ENCODE data around the gene ECE2.

Gene ECE2

DNA sequence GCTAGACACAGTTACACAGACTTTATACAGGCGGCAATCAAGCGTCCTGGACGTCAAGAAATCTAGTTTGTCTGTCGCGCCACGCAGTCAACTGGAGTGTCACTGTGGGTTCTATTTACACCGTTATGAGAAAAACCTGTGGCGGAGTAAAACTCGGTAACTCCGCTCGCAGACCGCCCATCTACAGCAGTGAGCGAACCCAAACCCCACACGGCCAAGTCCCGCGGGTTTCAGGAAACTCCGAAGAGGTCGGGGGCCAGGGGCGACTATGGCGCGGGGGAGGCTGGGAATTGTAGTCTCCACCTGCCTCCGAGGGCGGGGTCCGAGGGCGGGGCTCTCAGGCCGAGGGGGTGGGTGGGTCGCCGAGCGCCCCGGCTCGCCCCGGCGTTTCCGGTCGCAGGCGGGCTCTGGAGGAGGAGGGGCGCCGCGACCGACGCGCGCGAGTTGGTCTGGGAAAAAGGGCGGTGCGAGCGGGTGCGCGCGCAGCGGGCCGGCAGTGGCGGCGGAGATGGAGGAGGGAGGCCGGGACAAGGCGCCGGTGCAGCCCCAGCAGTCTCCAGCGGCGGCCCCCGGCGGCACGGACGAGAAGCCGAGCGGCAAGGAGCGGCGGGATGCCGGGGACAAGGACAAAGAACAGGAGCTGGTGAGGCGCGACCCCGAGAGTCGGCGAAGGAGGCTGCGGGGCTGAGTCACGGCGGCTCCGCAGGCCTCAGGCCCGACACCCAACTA lies 23.1 kb downstream of the ECE2 start, which contains the start of gene PSMD2:
TSS of gene PSMD2 (plus strand) at position 483 of the 729 bp plus-strand sequence. CDS start at position 509, 26 bp downstream.
- peak; percentile 99 for DNase-seq (ENCODE audit: low spot score)

DNA sequence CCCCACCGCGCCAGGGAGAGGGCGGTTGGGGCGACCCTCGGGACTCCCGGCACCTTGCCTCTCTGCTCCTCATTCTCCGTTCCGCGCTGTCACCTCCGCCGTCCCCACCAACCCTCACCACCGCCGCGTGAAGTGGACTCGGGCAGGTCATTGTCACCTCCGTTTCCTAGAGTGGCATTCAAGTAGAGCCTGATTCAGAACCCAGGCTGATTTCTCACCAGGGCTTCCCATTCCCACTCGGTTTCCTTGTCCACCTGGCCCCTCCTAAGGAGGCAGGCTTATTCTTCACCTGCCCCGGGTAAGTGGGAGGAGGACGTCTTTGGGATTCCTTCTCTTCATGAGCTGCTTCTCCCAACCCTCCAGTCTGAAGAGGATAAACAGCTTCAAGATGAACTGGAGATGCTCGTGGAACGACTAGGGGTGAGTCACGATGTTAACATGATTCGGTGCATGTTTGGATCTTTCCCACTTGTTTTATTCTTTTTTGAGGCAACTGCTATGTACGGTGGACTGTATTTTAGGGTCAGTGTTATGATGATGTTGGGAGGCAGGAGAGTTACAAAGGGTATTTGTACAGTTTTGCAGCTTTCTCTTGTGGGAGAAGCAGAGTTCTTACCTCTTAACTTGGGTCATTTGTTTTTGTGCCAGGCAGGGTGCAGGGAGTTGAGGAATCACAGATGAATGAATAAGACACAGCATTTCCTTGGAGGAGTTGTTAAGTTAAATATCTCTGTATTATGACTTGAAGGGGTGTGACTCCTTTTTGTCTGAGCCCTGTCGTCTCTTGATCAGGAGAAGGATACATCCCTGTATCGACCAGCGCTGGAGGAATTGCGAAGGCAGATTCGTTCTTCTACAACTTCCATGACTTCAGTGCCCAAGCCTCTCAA lies 23.9 kb downstream of the ECE2 start:
- TF ChIP-seq, protein P1, sequence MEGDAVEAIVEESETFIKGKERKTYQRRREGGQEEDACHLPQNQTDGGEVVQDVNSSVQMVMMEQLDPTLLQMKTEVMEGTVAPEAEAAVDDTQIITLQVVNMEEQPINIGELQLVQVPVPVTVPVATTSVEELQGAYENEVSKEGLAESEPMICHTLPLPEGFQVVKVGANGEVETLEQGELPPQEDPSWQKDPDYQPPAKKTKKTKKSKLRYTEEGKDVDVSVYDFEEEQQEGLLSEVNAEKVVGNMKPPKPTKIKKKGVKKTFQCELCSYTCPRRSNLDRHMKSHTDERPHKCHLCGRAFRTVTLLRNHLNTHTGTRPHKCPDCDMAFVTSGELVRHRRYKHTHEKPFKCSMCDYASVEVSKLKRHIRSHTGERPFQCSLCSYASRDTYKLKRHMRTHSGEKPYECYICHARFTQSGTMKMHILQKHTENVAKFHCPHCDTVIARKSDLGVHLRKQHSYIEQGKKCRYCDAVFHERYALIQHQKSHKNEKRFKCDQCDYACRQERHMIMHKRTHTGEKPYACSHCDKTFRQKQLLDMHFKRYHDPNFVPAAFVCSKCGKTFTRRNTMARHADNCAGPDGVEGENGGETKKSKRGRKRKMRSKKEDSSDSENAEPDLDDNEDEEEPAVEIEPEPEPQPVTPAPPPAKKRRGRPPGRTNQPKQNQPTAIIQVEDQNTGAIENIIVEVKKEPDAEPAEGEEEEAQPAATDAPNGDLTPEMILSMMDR (IDR thresholded peaks at IDR 0.05; ENCODE audit: extremely low read depth, missing control alignments): no peak
- DNase-seq (ENCODE audit: low spot score): no peak

More for the DNA sequence above, 23.1 kb downstream of the ECE2 start, which contains the start of gene PSMD2:
- TF ChIP-seq, protein P1 (IDR thresholded peaks at IDR 0.05; ENCODE audit: extremely low read depth, missing control alignments): no peak

DNA sequence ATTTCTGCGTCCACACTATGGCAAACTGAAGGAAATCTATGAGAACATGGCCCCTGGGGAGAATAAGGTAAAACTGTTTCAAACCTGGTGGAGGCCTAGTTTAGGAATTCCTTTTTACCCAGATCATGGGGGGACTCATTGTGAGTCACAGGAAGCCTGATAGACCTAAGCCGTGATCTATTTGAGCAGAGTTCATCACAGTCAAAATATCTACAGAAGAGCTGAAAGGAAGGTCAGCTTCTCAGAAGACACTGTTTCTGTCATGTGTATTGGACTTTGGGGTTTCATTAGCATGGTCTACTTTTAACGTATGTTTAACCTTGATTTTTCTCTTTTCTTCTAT lies 24.5 kb downstream of the ECE2 start:
- DNase-seq (ENCODE audit: low spot score): no peak
- TF ChIP-seq, protein P1 (IDR thresholded peaks at IDR 0.05; ENCODE audit: extremely low read depth, missing control alignments): no peak

DNA sequence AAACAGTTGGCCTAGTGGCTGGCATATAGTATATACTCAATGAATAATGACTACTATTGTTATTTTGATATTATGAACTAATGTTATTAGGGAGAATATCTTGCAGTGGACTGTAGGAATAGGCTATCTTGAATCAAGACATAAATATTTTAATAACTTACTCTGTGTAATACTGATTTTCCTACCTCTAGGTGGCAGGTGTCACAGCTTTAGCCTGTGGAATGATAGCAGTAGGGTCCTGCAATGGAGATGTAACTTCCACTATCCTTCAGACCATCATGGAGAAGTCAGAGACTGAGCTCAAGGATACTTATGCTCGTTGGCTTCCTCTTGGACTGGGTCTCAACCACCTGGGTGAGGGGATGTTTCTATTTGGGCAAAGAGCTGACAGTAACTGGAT lies 29.8 kb downstream of the ECE2 start:
- no peak for DNase-seq (ENCODE audit: low spot score)
- TF ChIP-seq, protein P1 (IDR thresholded peaks at IDR 0.05; ENCODE audit: extremely low read depth, missing control alignments): no peak

DNA sequence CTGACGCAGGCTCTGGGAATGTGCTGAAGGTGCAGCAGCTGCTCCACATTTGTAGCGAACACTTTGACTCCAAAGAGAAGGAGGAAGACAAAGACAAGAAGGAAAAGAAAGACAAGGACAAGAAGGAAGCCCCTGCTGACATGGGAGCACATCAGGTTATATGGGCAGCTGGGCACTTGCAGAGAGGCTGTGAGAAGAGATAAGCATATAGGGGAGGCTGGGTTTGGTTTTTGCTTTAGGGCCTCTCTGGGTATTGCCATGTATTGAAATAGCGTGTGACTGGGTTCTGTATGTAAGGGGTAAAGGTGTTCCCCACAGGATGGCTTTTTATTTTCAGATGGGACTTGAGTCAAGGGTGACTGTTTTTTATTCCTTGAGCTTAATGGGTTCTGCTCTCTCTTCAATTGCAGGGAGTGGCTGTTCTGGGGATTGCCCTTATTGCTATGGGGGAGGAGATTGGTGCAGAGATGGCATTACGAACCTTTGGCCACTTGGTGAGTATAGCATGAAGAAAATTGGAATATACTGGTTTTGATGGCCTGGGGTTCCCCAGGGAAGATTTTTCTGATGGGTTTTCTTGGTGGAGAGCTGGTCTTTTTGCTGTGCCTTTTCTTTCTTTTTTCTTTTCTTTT lies 30.6 kb downstream of the ECE2 start:
- DNase-seq (ENCODE audit: low spot score): no peak
- TF ChIP-seq, protein P1 (IDR thresholded peaks at IDR 0.05; ENCODE audit: extremely low read depth, missing control alignments): no peak

DNA sequence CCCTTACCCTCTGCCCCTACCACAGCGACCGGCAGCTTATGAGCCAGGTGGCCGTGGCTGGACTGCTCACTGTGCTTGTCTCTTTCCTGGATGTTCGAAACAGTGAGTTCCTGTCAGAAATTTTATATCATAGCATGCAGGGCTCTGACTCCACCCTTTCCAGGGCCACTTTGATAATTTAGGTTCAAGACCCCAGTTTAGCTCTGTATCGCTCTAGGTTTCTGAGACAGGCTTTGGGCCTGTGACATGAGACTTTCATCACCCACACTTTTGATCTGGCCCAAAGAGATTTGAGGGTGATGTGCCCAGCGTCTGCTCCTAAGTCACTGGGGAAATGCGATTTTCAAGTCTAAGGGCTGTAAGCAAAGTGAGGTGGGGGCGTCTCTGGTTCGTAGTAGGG lies 32.1 kb downstream of the ECE2 start:
- DNase-seq (ENCODE audit: low spot score): no peak
- TF ChIP-seq, protein P1 (IDR thresholded peaks at IDR 0.05; ENCODE audit: extremely low read depth, missing control alignments): no peak

All from GM20000 (cell line).